SK-N-SH (cell line): ENCODE data around the gene STAC3. TPM values are rescaled to one million over a fixed set of nuclear protein-coding genes. Genes with fewer than 3 reads are reported as not detected.

ENCODE experiments used
- CTCF ChIA-PET: fragments of 300-600, 350-600 bp; formaldehyde crosslinking; extraction: SDS; loops from one replicate; lab custom pipeline; 2021; lab: Yijun Ruan, JAX
- POLR2A ChIA-PET: fragments of 350-600 bp; sonication (Branson Sonifier 250); formaldehyde crosslinking; extraction: SDS; loops from one replicate; lab custom pipeline; 2020; ENCODE audit warnings: antibody characterized with exemption, inconsistent platforms; lab: Yijun Ruan, JAX
- DNase-seq: peaks from one replicate; pipeline ENCODE4 v3.0.0; 2012
- H2AFZ ChIP-seq: fragments of 200-600 bp; sonication (generic); 2 replicates; pipeline ENCODE4 v1.8.1; 2016; ENCODE audit warnings: antibody characterized with exemption, mild to moderate bottlenecking, low read depth
- H3F3A ChIP-seq: fragments of 200-600 bp; sonication (generic); replicated peaks from 2 replicates; pipeline ENCODE3; 2016; ENCODE audit warnings: antibody characterized with exemption, mild to moderate bottlenecking; ENCODE audit not compliant: insufficient read depth
- H3K27ac ChIP-seq, 2 experiments: fragments of 200-500 bp in 1 of 2; fragments of 200-600 bp in 1 of 2; sonication (Bioruptor generic) in 1 of 2; sonication (generic), shearing (Covaris generic) in 1 of 2; 2 replicates each; pipeline versions ENCODE4 v1.5.1 to v1.6.1; 2014 to 2016; ENCODE audit warnings: low read depth in 2 of 2, inconsistent platforms in 1 of 2, low read length in 1 of 2, mild to moderate bottlenecking in 1 of 2, mixed read lengths in 1 of 2
- H3K27me3 ChIP-seq: fragments of 200-600 bp; sonication (generic), shearing (Covaris generic); 2 replicates; pipeline ENCODE4 v1.6.1; 2016; ENCODE audit warnings: mixed run types; ENCODE audit not compliant: insufficient read depth
- H3K36me3 ChIP-seq, 2 experiments: fragments of 200-500 bp in 1 of 2; fragments of 200-600 bp in 1 of 2; sonication (Bioruptor generic) in 1 of 2; sonication (generic) in 1 of 2; replicated peaks in 1 of 2; 2 replicates each; pipeline versions ENCODE3 to v1.5.1; 2014 to 2016; ENCODE audit warnings: low read length in 1 of 2, mild to moderate bottlenecking in 1 of 2; ENCODE audit not compliant: insufficient read depth in 2 of 2, control insufficient read depth in 1 of 2
- H3K4me1 ChIP-seq, 2 experiments: fragments of 200-500 bp in 1 of 2; fragments of 200-600 bp in 1 of 2; sonication (Bioruptor generic) in 1 of 2; sonication (generic), shearing (Covaris generic) in 1 of 2; 2 replicates each; pipeline versions ENCODE4 v1.5.1 to v1.6.1; 2014 to 2016; ENCODE audit warnings: low read depth in 1 of 2, low read length in 1 of 2, mixed run types in 1 of 2; ENCODE audit not compliant: insufficient read depth in 2 of 2, control insufficient read depth in 1 of 2
- H3K4me2 ChIP-seq: fragments of 200-600 bp; sonication (generic), shearing (Covaris generic); 2 replicates; pipeline ENCODE4 v1.6.1; 2017; ENCODE audit warnings: mixed run types
- H3K4me3 ChIP-seq, 2 experiments: fragments of 200-500 bp in 1 of 2; fragments of 200-600 bp in 1 of 2; sonication (Bioruptor generic) in 1 of 2; sonication (generic), shearing (Covaris generic) in 1 of 2; 2 replicates each; pipeline versions ENCODE4 v1.5.1 to v1.8.1; 2014 to 2016; ENCODE audit warnings: low read depth in 2 of 2, inconsistent platforms in 1 of 2, low read length in 1 of 2, mild to moderate bottlenecking in 1 of 2, mixed read lengths in 1 of 2, moderate library complexity in 1 of 2
- H3K79me2 ChIP-seq: fragments of 200-600 bp; sonication (generic); 2 replicates; pipeline ENCODE4 v1.8.1; 2017; ENCODE audit warnings: mild to moderate bottlenecking; ENCODE audit not compliant: insufficient read depth
- H3K9ac ChIP-seq: fragments of 200-600 bp; sonication (generic); 2 replicates; pipeline ENCODE4 v1.6.1; 2017; ENCODE audit warnings: mixed run types
- H3K9me2 ChIP-seq: fragments of 200-600 bp; sonication (generic); 2 replicates; pipeline ENCODE4 v1.6.1; 2017; ENCODE audit warnings: mixed run types
- H3K9me3 ChIP-seq: fragments of 200-600 bp; sonication (generic); 2 replicates; pipeline ENCODE4 v1.6.1; 2017; ENCODE audit warnings: mixed run types, mild to moderate bottlenecking, moderate library complexity
- H4K20me1 ChIP-seq: fragments of 200-600 bp; sonication (generic); 2 replicates; pipeline ENCODE4 v1.6.1; 2017; ENCODE audit warnings: mild to moderate bottlenecking, mixed run types; ENCODE audit not compliant: insufficient read depth
- ELF1 ChIP-seq: IDR thresholded peaks from 2 replicates; pipeline ENCODE4 v1.4.0; 2012
- EP300 ChIP-seq, 2 experiments: IDR thresholded peaks; 2 replicates each; pipeline versions ENCODE4 v1.4.0 to v1.6.1; 2012; ENCODE audit warnings: borderline replicate concordance in 1 of 2, low read depth in 1 of 2, low read length in 1 of 2
- FOXM1 ChIP-seq: IDR thresholded peaks from 2 replicates; pipeline ENCODE4 v1.4.0; 2012; ENCODE audit warnings: low read depth, mild to moderate bottlenecking
- GATA2 ChIP-seq: sonication (generic); formaldehyde crosslinking; IDR thresholded peaks from 2 replicates; pipeline ENCODE4 v1.5.0; 2020; ENCODE audit warnings: mild to moderate bottlenecking, missing genetic modification reagents
- JUND ChIP-seq: IDR thresholded peaks from 2 replicates; pipeline ENCODE4 v1.4.0; 2012
- MEF2A ChIP-seq: IDR thresholded peaks from 2 replicates; pipeline ENCODE4 v1.4.0; 2012; ENCODE audit warnings: low read depth, borderline replicate concordance
- MXI1 ChIP-seq: IDR thresholded peaks from 2 replicates; pipeline ENCODE4 v1.6.1; 2012; ENCODE audit warnings: mild to moderate bottlenecking, low read depth, low read length, improper control_type of control experiment
- NRF1 ChIP-seq: IDR thresholded peaks from 2 replicates; pipeline ENCODE4 v1.6.1; 2012; ENCODE audit warnings: low read depth, mild to moderate bottlenecking, low read length
- RXRA ChIP-seq: IDR thresholded peaks from 2 replicates; pipeline ENCODE4 v1.4.0; 2012; ENCODE audit warnings: low read depth, mild to moderate bottlenecking, borderline replicate concordance
- SMC3 ChIP-seq: IDR thresholded peaks from 2 replicates; pipeline ENCODE4 v1.6.1; 2012; ENCODE audit warnings: low read depth, low read length, improper control_type of control experiment
- TEAD4 ChIP-seq: IDR thresholded peaks from 2 replicates; pipeline ENCODE4 v1.4.0; 2012; ENCODE audit warnings: mild to moderate bottlenecking, borderline replicate concordance; ENCODE audit not compliant: insufficient read depth
- YY1 ChIP-seq: IDR thresholded peaks from 2 replicates; pipeline ENCODE4 v1.4.0; 2012; ENCODE audit warnings: low read depth, mild to moderate bottlenecking
- WGBS: methylation state at CpG from one replicate; pipeline ENCODE4 v1.1.6; 2017; ENCODE audit warnings: low lambda C conversion rate; 5-methylcytosine and 5-hydroxymethylcytosine counted together
- polyA plus RNA-seq, 3 experiments: library from polyadenylated mRNA; depleted of rRNA; stranded (reverse); fragments of >200 nt; gene quantifications; 2 replicates each; pipeline ENCODE4 v1.2.3, GENCODE V29; 2012
- TF ChIP-seq, protein P1 (sequence below): fragments of 150-350 bp; IDR thresholded peaks from 2 replicates; pipeline ENCODE4 v1.6.1; 2016; ENCODE audit warnings: mild to moderate bottlenecking, low read depth, low read length
- TF ChIP-seq, protein P2 (sequence below): fragments of 200-600 bp; sonication (generic); IDR thresholded peaks from 2 replicates; pipeline ENCODE4 v1.6.1; 2017; ENCODE audit warnings: antibody characterized with exemption, mild to moderate bottlenecking, moderate library complexity
- TF ChIP-seq, protein P3 (sequence below): IDR thresholded peaks from 2 replicates; pipeline ENCODE4; 2012
- TF ChIP-seq, protein P4 (sequence below): IDR thresholded peaks from 2 replicates; pipeline ENCODE4 v1.4.0; 2012; ENCODE audit warnings: low read depth, borderline replicate concordance

The STAC3 gene
- polyA plus RNA-seq, 1 of the 3 experiments (the other 2 are of a cell fraction) = 0.76 TPM

DNA sequence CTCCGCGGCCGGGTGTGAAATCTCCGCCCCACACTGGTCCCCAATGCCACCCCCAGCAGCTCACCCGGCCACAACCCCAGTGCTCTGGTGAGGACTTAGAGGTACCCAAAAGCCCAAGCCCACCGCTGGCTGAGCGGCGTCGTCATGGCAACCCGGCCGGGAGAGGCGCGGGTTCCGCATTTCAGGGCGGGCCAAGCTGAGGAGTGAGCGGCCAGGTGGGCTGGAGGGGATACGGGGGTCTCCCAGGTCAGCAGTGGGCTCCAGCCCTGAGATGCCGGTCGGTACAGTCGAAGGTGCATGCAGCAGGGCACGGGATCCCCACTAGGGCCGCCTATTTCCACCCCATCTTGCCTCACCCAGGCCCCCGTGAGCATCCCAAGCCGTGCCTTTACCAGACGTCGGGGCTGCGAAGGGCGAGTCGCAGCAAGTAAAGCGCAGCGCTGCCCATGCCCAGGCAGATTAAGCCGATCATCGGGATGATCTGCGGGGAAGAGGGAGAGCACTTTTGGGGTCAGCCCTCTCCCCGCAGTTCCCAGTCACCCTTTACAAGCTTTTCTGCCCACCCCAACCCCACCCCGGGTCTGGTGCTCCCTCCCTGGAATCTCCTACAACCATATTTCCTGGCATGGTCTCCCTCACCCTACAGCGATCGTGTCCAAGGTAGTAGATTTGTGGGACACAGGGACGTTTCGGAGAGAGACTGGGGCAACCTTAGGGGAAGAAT, 14.6 kb downstream of the STAC3 start:
- Histone ChIP-seq H3K9me2 (no peaks in the 10 kb centered on the region), H3K27ac (no peak overlapping the region), H3K4me2 (no peak overlapping the region), H3K79me2 (peaks cover 9% of the 10 kb centered on the region; the same call in 1 of the 2 replicates), H3F3A (peaks cover 10% of the 10 kb centered on the region), H3K4me1 (peaks cover 8 to 39% of the 10 kb centered on the region in 2 experiments; a peak in 2 of 4 replicates), H3K27me3 (peaks cover 9% of the 10 kb centered on the region; the same call in 1 of the 2 replicates), H4K20me1 (no peaks in the 10 kb centered on the region), H3K4me3 (no peak overlapping the region), H3K36me3 (peaks cover 19 to 36% of the 10 kb centered on the region in 2 experiments), H3K9ac (no peak overlapping the region), H3K9me3 (no peaks in the 10 kb centered on the region), H2AFZ (no peak overlapping the region)
- DNase-seq = no peak
- 91% methylated on average over 20 of the region's 40 CpGs for WGBS
- ChIA-PET POLR2A (interaction anchor here (1.0 kb wide), 1 partner anchor 277 kb away, joined by 3 read pairs; no protein-coding TSS in a partner anchor), CTCF (interaction anchor here (11.9 to 31.5 kb wide), 2 partner anchors 9 to 24 kb away, joined by 271 to 937 read pairs; partner anchors contain the start of genes NXPH4 and SHMT2)
- TF ChIP-seq ELF1 (no peak), MXI1 (no peak), GATA2 (no peak), RXRA (no peak), JUND (no peak), FOXM1 (no peak), MEF2A (no peak), TEAD4 (no peak), EP300 (IDR thresholded peaks at IDR 0.05; ENCODE audit: borderline replicate concordance in 1 of 2, low read depth in 1 of 2, low read length in 1 of 2) (no peak), YY1 (no peak), SMC3 (no peak), NRF1 (no peak)
- TF ChIP-seq, protein P1, sequence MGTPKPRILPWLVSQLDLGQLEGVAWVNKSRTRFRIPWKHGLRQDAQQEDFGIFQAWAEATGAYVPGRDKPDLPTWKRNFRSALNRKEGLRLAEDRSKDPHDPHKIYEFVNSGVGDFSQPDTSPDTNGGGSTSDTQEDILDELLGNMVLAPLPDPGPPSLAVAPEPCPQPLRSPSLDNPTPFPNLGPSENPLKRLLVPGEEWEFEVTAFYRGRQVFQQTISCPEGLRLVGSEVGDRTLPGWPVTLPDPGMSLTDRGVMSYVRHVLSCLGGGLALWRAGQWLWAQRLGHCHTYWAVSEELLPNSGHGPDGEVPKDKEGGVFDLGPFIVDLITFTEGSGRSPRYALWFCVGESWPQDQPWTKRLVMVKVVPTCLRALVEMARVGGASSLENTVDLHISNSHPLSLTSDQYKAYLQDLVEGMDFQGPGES = no peak
- TF ChIP-seq, protein P2, sequence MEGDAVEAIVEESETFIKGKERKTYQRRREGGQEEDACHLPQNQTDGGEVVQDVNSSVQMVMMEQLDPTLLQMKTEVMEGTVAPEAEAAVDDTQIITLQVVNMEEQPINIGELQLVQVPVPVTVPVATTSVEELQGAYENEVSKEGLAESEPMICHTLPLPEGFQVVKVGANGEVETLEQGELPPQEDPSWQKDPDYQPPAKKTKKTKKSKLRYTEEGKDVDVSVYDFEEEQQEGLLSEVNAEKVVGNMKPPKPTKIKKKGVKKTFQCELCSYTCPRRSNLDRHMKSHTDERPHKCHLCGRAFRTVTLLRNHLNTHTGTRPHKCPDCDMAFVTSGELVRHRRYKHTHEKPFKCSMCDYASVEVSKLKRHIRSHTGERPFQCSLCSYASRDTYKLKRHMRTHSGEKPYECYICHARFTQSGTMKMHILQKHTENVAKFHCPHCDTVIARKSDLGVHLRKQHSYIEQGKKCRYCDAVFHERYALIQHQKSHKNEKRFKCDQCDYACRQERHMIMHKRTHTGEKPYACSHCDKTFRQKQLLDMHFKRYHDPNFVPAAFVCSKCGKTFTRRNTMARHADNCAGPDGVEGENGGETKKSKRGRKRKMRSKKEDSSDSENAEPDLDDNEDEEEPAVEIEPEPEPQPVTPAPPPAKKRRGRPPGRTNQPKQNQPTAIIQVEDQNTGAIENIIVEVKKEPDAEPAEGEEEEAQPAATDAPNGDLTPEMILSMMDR = no peak
- TF ChIP-seq, protein P3, sequence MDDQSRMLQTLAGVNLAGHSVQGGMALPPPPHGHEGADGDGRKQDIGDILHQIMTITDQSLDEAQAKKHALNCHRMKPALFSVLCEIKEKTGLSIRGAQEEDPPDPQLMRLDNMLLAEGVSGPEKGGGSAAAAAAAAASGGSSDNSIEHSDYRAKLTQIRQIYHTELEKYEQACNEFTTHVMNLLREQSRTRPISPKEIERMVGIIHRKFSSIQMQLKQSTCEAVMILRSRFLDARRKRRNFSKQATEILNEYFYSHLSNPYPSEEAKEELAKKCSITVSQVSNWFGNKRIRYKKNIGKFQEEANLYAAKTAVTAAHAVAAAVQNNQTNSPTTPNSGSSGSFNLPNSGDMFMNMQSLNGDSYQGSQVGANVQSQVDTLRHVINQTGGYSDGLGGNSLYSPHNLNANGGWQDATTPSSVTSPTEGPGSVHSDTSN = no peak
- TF ChIP-seq, protein P4, sequence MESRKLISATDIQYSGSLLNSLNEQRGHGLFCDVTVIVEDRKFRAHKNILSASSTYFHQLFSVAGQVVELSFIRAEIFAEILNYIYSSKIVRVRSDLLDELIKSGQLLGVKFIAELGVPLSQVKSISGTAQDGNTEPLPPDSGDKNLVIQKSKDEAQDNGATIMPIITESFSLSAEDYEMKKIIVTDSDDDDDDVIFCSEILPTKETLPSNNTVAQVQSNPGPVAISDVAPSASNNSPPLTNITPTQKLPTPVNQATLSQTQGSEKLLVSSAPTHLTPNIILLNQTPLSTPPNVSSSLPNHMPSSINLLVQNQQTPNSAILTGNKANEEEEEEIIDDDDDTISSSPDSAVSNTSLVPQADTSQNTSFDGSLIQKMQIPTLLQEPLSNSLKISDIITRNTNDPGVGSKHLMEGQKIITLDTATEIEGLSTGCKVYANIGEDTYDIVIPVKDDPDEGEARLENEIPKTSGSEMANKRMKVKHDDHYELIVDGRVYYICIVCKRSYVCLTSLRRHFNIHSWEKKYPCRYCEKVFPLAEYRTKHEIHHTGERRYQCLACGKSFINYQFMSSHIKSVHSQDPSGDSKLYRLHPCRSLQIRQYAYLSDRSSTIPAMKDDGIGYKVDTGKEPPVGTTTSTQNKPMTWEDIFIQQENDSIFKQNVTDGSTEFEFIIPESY = no peak
